Hepatocyte (in vitro differentiated cells): ENCODE results near the gene GNAZ. TPM values are rescaled to one million over a fixed set of nuclear protein-coding genes. Genes with fewer than 3 reads are reported as not detected.
A peak's percentile ranks its signal among the peaks of the same experiment; 100 is the strongest.

Experiments used
- DNase-seq: peaks from one replicate; pipeline ENCODE4 v3.0.0-alpha.2; 2016; ENCODE audit warnings: low spot score
- H2AFZ ChIP-seq: fragments of 200-600 bp; sonication (generic); 2 replicates; pipeline ENCODE4 v1.6.0; 2016; ENCODE audit warnings: antibody characterized with exemption, mild to moderate bottlenecking
- H3K27ac ChIP-seq: fragments of 200-600 bp; sonication (generic); 2 replicates; pipeline ENCODE4 v1.5.1; 2016; ENCODE audit warnings: mild to moderate bottlenecking
- H3K27me3 ChIP-seq: fragments of 200-600 bp; sonication (generic); 2 replicates; pipeline ENCODE4 v1.6.1; 2016
- H3K36me3 ChIP-seq: fragments of 200-600 bp; sonication (generic); replicated peaks from 2 replicates; pipeline ENCODE4 v1.5.1; 2016; ENCODE audit warnings: low read depth; ENCODE audit not compliant: insufficient read depth
- H3K4me1 ChIP-seq: fragments of 200-600 bp; sonication (generic); 2 replicates; pipeline ENCODE4 v1.5.1; 2016; ENCODE audit warnings: mild to moderate bottlenecking, moderate library complexity; ENCODE audit not compliant: insufficient read depth
- H3K4me2 ChIP-seq: fragments of 200-600 bp; sonication (generic); 2 replicates; pipeline ENCODE4 v1.6.0; 2016
- H3K4me3 ChIP-seq: fragments of 200-600 bp; sonication (generic); 2 replicates; pipeline ENCODE4 v1.5.1; 2016; ENCODE audit warnings: mild to moderate bottlenecking
- H3K79me2 ChIP-seq: fragments of 200-600 bp; sonication (generic); 2 replicates; pipeline ENCODE4 v1.6.0; 2017; ENCODE audit warnings: mild to moderate bottlenecking
- H3K9me2 ChIP-seq: fragments of 200-600 bp; sonication (generic); replicated peaks from 2 replicates; pipeline ENCODE4 v1.6.0; 2017; ENCODE audit warnings: mild to moderate bottlenecking; ENCODE audit not compliant: insufficient read depth
- H3K9me3 ChIP-seq: fragments of 200-600 bp; sonication (generic); 2 replicates; pipeline ENCODE4 v1.5.1; 2016; ENCODE audit warnings: low read depth, mild to moderate bottlenecking
- H4K20me1 ChIP-seq: fragments of 200-600 bp; sonication (generic); 2 replicates; pipeline ENCODE4 v1.6.0; 2016; ENCODE audit warnings: mild to moderate bottlenecking; ENCODE audit not compliant: insufficient read depth, poor library complexity, severe bottlenecking
- EZH2 ChIP-seq: fragments of 200-600 bp; sonication (generic); IDR thresholded peaks from 2 replicates; pipeline ENCODE4 v1.6.1; 2016; ENCODE audit warnings: antibody characterized with exemption, mild to moderate bottlenecking, borderline replicate concordance
- EZH2phosphoT487 ChIP-seq: fragments of 200-600 bp; sonication (generic); IDR thresholded peaks from one replicate; pipeline ENCODE4 v1.6.1; 2018; ENCODE audit warnings: antibody characterized with exemption, mild to moderate bottlenecking, low read depth, moderate library complexity; ENCODE audit not compliant: unreplicated experiment, severe bottlenecking
- WGBS: methylation state at CpG from one replicate; pipeline ENCODE4 v1.1.6; 2016; ENCODE audit warnings: low lambda C conversion rate; ENCODE audit errors: missing lambda C conversion rate; 5-methylcytosine and 5-hydroxymethylcytosine counted together
- polyA plus RNA-seq: library from polyadenylated mRNA; unstranded; fragments of >200 nt; fragmentation: Nextera tagmentation; extraction: Ambion mirVana; gene quantifications from 2 replicates; pipeline ENCODE4 v1.2.1, GENCODE V29; 2016
- total RNA-seq: library from RNA; depleted of rRNA; stranded (reverse); fragments of >200 nt; gene quantifications from 2 replicates; pipeline ENCODE4 v1.2.3, GENCODE V29; 2014
- TF ChIP-seq, protein P1 (sequence below): fragments of 200-600 bp; sonication (generic); IDR thresholded peaks from 2 replicates; pipeline ENCODE4 v1.5.1; 2016; ENCODE audit warnings: antibody characterized with exemption, mild to moderate bottlenecking; ENCODE audit not compliant: poor library complexity

GNAZ gene
- total and polyA plus RNA-seq, 2 experiments from 2014 or later = 3.4 to 4.1 TPM

DNA sequence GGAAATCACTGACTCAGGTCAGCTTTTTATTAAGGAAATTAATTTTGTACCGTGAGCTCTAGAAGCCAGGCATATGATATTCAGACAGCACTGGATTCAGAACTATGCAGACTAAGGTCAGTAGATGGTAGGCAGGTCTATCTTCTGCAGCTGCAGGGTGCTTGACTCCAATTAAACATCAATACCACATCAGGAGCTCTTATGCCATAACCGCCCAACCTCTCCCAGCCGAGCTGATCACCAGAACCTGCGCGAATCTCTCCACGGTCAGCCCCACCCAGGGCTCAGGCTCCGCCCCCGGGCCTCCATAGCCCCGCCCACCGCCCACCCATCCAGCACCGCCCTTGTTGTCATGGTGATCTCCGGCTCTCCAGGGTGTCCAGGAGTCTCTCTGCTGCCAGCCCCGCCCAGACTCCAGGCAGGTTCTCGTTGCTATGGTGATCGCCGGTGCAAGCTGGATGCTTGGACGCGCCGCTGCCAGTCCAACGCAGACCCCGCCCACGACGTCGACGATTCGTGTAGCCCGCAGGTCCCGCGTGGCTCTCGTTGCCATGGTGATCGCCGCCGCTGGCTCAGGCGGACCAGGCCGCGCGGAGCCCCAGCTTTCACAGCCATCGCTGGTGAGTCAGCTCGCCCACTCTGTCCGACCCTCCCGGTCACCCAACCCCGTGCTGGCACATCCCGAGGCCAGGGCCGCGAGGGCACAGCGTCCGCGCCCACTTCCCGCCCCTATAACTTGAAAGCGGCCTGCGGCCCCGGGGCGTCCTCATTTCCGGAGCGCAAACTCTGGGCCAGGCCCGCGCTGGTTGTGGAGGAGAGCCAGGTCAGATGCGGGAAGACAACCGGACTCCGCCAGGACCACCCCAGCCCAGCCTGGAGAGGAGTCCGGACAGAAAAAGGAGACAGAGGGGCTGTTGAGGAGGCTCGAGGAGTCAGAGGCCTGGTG, 74.9 kb downstream of the GNAZ start, which contains the start of gene RAB36:
RAB36 (plus strand) TSS at position 546 of the 946 bp plus-strand sequence. CDS start 1,140 bp downstream, outside the sequence.
- Histone ChIP-seq H3K27ac (peak within 1 kb of the TSS; percentile 36), H3K36me3 (no peaks in the 10 kb centered on the region), H3K9me3 (no peaks in the 10 kb centered on the region), H2AFZ (peak within 1 kb of the TSS; percentile 39), H3K4me2 (peak within 1 kb of the TSS; percentile 80), H3K27me3 (no peaks in the 10 kb centered on the region), H3K9me2 (no peaks in the 10 kb centered on the region), H4K20me1 (no peaks in the 10 kb centered on the region), H3K79me2 (no peaks in the 10 kb centered on the region), H3K4me3 (peak within 1 kb of the TSS; percentile 9), H3K4me1 (peaks cover 21% of the 10 kb centered on the region)
- WGBS = 6% methylated on average over 62 of the region's 62 CpGs
- no peak for TF ChIP-seq EZH2
- TF ChIP-seq, protein P1, sequence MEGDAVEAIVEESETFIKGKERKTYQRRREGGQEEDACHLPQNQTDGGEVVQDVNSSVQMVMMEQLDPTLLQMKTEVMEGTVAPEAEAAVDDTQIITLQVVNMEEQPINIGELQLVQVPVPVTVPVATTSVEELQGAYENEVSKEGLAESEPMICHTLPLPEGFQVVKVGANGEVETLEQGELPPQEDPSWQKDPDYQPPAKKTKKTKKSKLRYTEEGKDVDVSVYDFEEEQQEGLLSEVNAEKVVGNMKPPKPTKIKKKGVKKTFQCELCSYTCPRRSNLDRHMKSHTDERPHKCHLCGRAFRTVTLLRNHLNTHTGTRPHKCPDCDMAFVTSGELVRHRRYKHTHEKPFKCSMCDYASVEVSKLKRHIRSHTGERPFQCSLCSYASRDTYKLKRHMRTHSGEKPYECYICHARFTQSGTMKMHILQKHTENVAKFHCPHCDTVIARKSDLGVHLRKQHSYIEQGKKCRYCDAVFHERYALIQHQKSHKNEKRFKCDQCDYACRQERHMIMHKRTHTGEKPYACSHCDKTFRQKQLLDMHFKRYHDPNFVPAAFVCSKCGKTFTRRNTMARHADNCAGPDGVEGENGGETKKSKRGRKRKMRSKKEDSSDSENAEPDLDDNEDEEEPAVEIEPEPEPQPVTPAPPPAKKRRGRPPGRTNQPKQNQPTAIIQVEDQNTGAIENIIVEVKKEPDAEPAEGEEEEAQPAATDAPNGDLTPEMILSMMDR = no peak
- no peak for TF ChIP-seq EZH2phosphoT487
- DNase-seq = peak; percentile 100

DNA sequence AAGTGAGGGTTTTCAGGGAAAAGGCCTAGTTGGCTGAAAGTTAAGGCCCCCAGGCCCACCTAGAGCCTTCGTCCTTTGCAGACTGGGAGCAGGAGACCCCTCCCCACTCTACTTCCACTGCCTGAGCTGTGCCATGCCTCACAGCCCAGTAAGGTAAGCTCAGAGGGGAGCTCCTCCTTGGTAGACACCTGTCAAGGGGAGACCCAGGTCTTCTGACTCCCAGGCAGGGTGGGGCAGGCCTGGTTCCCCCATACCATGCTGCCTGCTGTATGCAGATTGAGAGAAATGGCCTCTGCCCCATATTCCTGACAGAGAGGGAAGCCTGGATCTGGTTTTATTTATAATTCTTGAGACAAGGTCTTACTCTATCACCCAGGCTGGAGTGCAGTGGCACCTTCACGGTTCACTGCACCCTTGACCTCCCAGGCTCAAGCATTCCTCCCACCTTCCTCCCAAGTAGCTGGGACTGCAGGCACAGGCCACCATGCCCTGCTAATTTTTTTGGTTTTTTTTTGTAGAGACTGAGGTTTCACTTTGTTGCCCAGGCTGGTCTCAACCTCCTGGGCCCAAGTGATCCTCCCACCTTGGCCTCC, 75.7 kb downstream of the GNAZ start:
- H3K4me3 ChIP-seq = peak overlapping the region; percentile 9
- peak overlapping the region; percentile 39 for H2AFZ ChIP-seq
- WGBS = 78% methylated on average over 2 of the region's 2 CpGs
- H3K4me2 ChIP-seq = peak overlapping the region; percentile 80
- TF ChIP-seq EZH2phosphoT487 (no peak), EZH2 (no peak)
- TF ChIP-seq, protein P1 = no peak
- no peaks in the 10 kb centered on the region for H3K79me2 ChIP-seq
- no peaks in the 10 kb centered on the region for H4K20me1 ChIP-seq
- H3K4me1 ChIP-seq = peaks cover 21% of the 10 kb centered on the region
- H3K27ac ChIP-seq = peak overlapping the region; percentile 36
- no peaks in the 10 kb centered on the region for H3K36me3 ChIP-seq
- H3K27me3 ChIP-seq = no peaks in the 10 kb centered on the region
- no peaks in the 10 kb centered on the region for H3K9me2 ChIP-seq
- no peak for DNase-seq
- H3K9me3 ChIP-seq = no peaks in the 10 kb centered on the region

DNA sequence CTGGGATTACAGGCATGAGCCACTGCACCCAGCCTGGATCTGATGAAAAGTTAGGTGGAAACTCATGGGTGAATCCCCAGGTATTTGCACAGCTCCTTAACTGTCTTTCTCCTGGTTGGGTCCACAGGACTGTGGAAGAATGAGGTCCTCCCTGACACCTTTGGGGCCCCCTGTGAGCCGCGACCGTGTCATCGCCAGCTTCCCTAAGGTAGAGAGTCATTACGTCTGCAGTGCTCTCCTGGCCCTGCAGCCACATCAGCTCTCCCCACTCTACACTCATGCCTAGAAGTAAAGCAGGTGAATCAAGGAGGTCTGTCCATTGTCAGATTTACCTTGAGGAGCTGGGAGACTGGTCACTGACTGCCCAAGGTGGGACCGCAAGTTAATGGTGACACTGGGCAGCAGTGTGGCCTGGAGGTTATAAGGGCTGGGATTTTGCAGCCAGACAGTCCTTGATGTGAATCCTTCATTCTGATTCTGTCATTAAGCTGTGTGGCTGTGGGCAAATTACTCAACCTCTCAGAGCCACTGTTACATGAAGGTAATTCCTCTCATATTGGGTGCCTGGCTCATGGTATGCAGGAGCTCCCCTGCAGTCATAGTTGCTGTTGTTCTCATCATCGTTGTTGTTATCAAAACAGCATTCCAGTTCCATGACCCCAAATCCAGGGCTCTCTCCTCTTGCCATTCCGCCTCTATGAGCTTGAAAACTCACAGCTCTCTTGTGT, 76.3 kb downstream of the GNAZ start:
- H3K27me3 ChIP-seq = no peaks in the 10 kb centered on the region
- H3K4me3 ChIP-seq = no peak overlapping the region
- DNase-seq = no peak
- TF ChIP-seq, protein P1 = no peak
- no peaks in the 10 kb centered on the region for H4K20me1 ChIP-seq
- no peaks in the 10 kb centered on the region for H3K9me2 ChIP-seq
- H2AFZ ChIP-seq = no peak overlapping the region
- 82% methylated on average over 8 of the region's 8 CpGs for WGBS
- H3K9me3 ChIP-seq = no peaks in the 10 kb centered on the region
- peak overlapping the region; percentile 80 for H3K4me2 ChIP-seq
- H3K36me3 ChIP-seq = no peaks in the 10 kb centered on the region
- H3K27ac ChIP-seq = no peak overlapping the region
- H3K79me2 ChIP-seq = no peaks in the 10 kb centered on the region
- peaks cover 21% of the 10 kb centered on the region for H3K4me1 ChIP-seq
